PC-3 (cell line): ENCODE data around the gene TRPC3. TPM values are rescaled to one million over a fixed set of nuclear protein-coding genes. Genes with fewer than 3 reads are reported as not detected.

Experiments
- ATAC-seq: fragments of 200-7000 bp; cut with Tn5 transposase; 2 replicates; pipeline ENCODE4 v1.9.1; 2020; ENCODE audit warnings: mild to moderate bottlenecking, moderate library complexity
- BruUV-seq: library from RNA; stranded (reverse); fragments of 400-500 nt; replicated peaks from 2 replicates; lab custom pipeline; 2021; lab: Mats Ljungman, UMichigan
- CTCF ChIA-PET: fragments of 300-600 bp; sonication (Branson Sonifier 250); formaldehyde crosslinking; loops from one replicate; lab custom pipeline; 2022; ENCODE audit warnings: antibody characterized with exemption; lab: Charles Lee
- POLR2A ChIA-PET: fragments of 300-600 bp; sonication (Branson Sonifier 250); formaldehyde crosslinking; loops from one replicate; lab custom pipeline; 2022; ENCODE audit warnings: antibody characterized with exemption; ENCODE audit not compliant: unreplicated experiment; lab: Charles Lee
- DNase-seq: peaks from one replicate; pipeline ENCODE4 v3.0.0-alpha.2; 2015
- H2AFZ ChIP-seq: fragments of 300-600 bp; sonication (generic); 2 replicates; pipeline ENCODE4 v1.6.0; 2016; ENCODE audit warnings: antibody characterized with exemption, low read length
- H3F3A ChIP-seq: fragments of 300-600 bp; sonication (generic); one replicate; pipeline ENCODE4 v1.6.0; 2017; ENCODE audit warnings: antibody characterized with exemption, low read length, control low read depth, mild to moderate bottlenecking; ENCODE audit not compliant: unreplicated experiment
- H3K27ac ChIP-seq: fragments of 300-600 bp; sonication (generic); 2 replicates; pipeline ENCODE4 v1.5.1; 2016; ENCODE audit warnings: mild to moderate bottlenecking, low read length
- H3K27me3 ChIP-seq: fragments of 300-600 bp; sonication (generic); 2 replicates; pipeline ENCODE4 v1.6.1; 2016; ENCODE audit warnings: low read length, mixed read lengths
- H3K36me3 ChIP-seq: fragments of 300-600 bp; sonication (generic); 2 replicates; pipeline ENCODE4 v1.6.1; 2016; ENCODE audit warnings: low read depth, mixed run types, low read length, mixed read lengths
- H3K4me1 ChIP-seq: fragments of 300-600 bp; sonication (generic); 2 replicates; pipeline ENCODE4 v1.5.1; 2016; ENCODE audit warnings: low read length; ENCODE audit not compliant: insufficient read depth
- H3K4me2 ChIP-seq: fragments of 300-600 bp; sonication (generic); 2 replicates; pipeline ENCODE4 v1.6.0; 2016; ENCODE audit warnings: low read length
- H3K4me3 ChIP-seq: fragments of 300-600 bp; sonication (generic); 2 replicates; pipeline ENCODE4 v1.5.1; 2016; ENCODE audit warnings: mild to moderate bottlenecking, low read length, mixed read lengths
- H3K79me2 ChIP-seq: fragments of 300-600 bp; sonication (generic); 2 replicates; pipeline ENCODE4 v1.6.1; 2017; ENCODE audit warnings: low read length, mixed read lengths
- H3K9ac ChIP-seq: fragments of 300-600 bp; sonication (generic); 2 replicates; pipeline ENCODE4 v1.6.0; 2016; ENCODE audit warnings: mild to moderate bottlenecking, low read length
- H3K9me2 ChIP-seq: fragments of 300-600 bp; sonication (generic); replicated peaks from 2 replicates; pipeline ENCODE4 v1.6.1; 2016; ENCODE audit warnings: mixed run types, low read length, mixed read lengths
- H3K9me3 ChIP-seq: fragments of 300-600 bp; sonication (generic); 2 replicates; pipeline ENCODE4 v1.6.1; 2016; ENCODE audit warnings: low read length, mixed read lengths
- H4K20me1 ChIP-seq: fragments of 300-600 bp; sonication (generic); 2 replicates; pipeline ENCODE4 v1.6.1; 2016; ENCODE audit warnings: low read length, mixed read lengths
- EZH2 ChIP-seq: fragments of 300-600 bp; sonication (generic); IDR thresholded peaks from one replicate; pipeline ENCODE4 v1.6.1; 2017; ENCODE audit warnings: antibody characterized with exemption, mild to moderate bottlenecking, low read length; ENCODE audit not compliant: unreplicated experiment
- EZH2phosphoT487 ChIP-seq: fragments of 300-600 bp; sonication (generic); IDR thresholded peaks from 2 replicates; pipeline ENCODE4 v1.6.1; 2018; ENCODE audit warnings: mild to moderate bottlenecking, antibody characterized with exemption, low read length, borderline replicate concordance
- intact Hi-C: fragments of 100-400 bp; cut with micrococcal nuclease; formaldehyde crosslinking; loops from 2 replicates; pipeline ENCODE4 v1.9.0; 2023
- total RNA-seq: library from RNA; depleted of rRNA; stranded (reverse); fragments of >200 nt; gene quantifications from 2 replicates; pipeline ENCODE4 v1.2.3, GENCODE V29; 2014
- TF ChIP-seq, protein P1 (sequence below): fragments of 300-600 bp; sonication (generic); conservative IDR thresholded peaks from 2 replicates; pipeline ENCODE4 v1.5.1; 2017; ENCODE audit warnings: antibody characterized with exemption, low read depth, mild to moderate bottlenecking, low read length

TRPC3 gene
- total RNA-seq, 1 experiment from 2014 or later: not detected

DNA sequence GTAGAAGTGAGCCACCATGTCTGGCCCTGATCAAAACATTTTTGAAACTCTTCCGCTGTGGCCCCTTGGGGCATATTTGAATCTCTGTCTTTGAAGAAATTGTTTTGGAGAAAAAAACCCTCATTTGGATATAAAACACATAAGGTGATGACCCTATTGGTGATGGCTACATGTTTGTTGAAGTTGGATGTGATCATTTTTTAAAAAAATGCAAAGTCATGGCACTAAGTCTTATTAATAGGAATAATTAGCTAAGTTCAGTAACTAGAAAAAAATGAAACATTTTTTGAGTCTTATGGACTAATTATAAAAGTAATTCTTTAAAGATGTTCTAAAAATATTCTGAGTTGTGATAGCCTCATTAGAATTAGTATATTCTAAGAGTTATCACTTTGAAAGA lies 63.7 kb downstream of the TRPC3 start:
- no peak for TF ChIP-seq EZH2
- TF ChIP-seq EZH2phosphoT487: no peak
- CTCF ChIA-PET: no interaction called here
- H3K27me3 ChIP-seq: peaks cover 12% of the 10 kb centered on the region
- H3K4me3 ChIP-seq: no peak overlapping the region
- H3K9ac ChIP-seq: no peak overlapping the region
- no peaks in the 10 kb centered on the region for H3K9me2 ChIP-seq
- no peaks in the 10 kb centered on the region for H3K9me3 ChIP-seq
- no peaks in the 10 kb centered on the region for H3K79me2 ChIP-seq
- ATAC-seq: no peak
- no peak for DNase-seq
- no peaks in the 10 kb centered on the region for H3K36me3 ChIP-seq
- intact Hi-C loops: no loop called here
- no peaks in the 10 kb centered on the region for H3K4me1 ChIP-seq
- H3K4me2 ChIP-seq: no peak overlapping the region
- no peak overlapping the region for H2AFZ ChIP-seq
- POLR2A ChIA-PET: no interaction called here
- no peaks in the 10 kb centered on the region for H4K20me1 ChIP-seq
- H3K27ac ChIP-seq: no peak overlapping the region
- no TSS peak for BruUV-seq
- H3F3A ChIP-seq: no peaks in the 10 kb centered on the region

DNA sequence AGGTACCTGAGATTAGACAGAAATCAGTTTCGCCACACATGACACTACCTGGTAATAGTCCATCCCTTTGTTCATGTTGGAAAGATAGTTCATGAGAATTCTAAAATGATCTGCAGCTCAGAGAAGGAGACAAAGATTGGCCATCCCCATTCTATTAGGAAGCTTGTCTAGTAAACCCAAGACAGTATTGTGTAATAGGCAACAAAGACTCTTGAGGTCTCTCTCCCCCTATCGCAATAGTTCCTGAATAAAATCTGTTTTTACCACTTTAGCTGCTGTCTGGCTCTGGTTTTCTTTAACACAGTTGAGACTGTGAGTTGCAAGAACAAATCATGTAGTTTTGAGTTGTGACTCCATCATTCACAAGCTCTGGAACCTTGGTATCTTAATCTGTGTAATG lies 66.7 kb downstream of the TRPC3 start:
- Histone ChIP-seq H3K36me3 (no peaks in the 10 kb centered on the region), H3K79me2 (no peaks in the 10 kb centered on the region), H3K27me3 (peaks cover 29% of the 10 kb centered on the region), H3K9me3 (no peaks in the 10 kb centered on the region), H4K20me1 (no peaks in the 10 kb centered on the region), H3K4me2 (no peak overlapping the region), H3K9ac (no peak overlapping the region), H3K4me1 (no peaks in the 10 kb centered on the region), H3K4me3 (no peak overlapping the region), H2AFZ (no peak overlapping the region), H3F3A (no peaks in the 10 kb centered on the region), H3K27ac (no peak overlapping the region), H3K9me2 (no peaks in the 10 kb centered on the region)
- ChIA-PET POLR2A (no interaction called here), CTCF (no interaction called here)
- no peak for DNase-seq
- intact Hi-C loops: no loop called here
- TF ChIP-seq, protein P1, sequence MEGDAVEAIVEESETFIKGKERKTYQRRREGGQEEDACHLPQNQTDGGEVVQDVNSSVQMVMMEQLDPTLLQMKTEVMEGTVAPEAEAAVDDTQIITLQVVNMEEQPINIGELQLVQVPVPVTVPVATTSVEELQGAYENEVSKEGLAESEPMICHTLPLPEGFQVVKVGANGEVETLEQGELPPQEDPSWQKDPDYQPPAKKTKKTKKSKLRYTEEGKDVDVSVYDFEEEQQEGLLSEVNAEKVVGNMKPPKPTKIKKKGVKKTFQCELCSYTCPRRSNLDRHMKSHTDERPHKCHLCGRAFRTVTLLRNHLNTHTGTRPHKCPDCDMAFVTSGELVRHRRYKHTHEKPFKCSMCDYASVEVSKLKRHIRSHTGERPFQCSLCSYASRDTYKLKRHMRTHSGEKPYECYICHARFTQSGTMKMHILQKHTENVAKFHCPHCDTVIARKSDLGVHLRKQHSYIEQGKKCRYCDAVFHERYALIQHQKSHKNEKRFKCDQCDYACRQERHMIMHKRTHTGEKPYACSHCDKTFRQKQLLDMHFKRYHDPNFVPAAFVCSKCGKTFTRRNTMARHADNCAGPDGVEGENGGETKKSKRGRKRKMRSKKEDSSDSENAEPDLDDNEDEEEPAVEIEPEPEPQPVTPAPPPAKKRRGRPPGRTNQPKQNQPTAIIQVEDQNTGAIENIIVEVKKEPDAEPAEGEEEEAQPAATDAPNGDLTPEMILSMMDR: no peak
- TF ChIP-seq EZH2phosphoT487: no peak
- TF ChIP-seq EZH2: no peak
- no TSS peak for BruUV-seq
- no peak for ATAC-seq

DNA sequence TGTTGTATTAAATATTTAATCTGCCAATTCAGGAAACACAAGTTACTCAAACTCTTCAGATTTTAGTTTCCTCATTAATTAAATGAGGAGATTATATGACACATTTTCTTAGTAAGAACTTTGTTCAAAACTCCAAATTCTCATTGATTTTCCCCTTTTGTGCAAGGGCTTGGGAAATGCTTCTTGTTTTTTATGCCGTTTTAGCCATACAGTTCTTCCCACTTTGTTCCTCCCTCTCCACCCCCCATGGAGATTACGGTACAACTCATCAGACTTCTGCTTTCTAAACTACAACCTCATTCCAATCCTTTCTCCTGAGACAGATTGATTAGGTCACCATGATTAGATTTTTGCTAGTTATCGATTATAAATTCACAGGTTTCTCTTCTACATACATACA lies 70.7 kb downstream of the TRPC3 start:
- BruUV-seq: no TSS peak
- intact Hi-C loops: no loop called here
- CTCF ChIA-PET: no interaction called here
- Histone ChIP-seq H3K27me3 (peaks cover 38% of the 10 kb centered on the region), H3K4me2 (no peak overlapping the region), H2AFZ (no peak overlapping the region), H3K79me2 (no peaks in the 10 kb centered on the region), H3K4me3 (no peak overlapping the region), H3K36me3 (no peaks in the 10 kb centered on the region), H3K9ac (no peak overlapping the region), H3F3A (no peaks in the 10 kb centered on the region), H3K27ac (no peak overlapping the region), H3K9me3 (no peaks in the 10 kb centered on the region), H3K4me1 (no peaks in the 10 kb centered on the region), H3K9me2 (no peaks in the 10 kb centered on the region), H4K20me1 (no peaks in the 10 kb centered on the region)
- TF ChIP-seq EZH2phosphoT487: no peak
- TF ChIP-seq, protein P1: no peak
- no peak for TF ChIP-seq EZH2
- DNase-seq (no peak), ATAC-seq (no peak)
- POLR2A ChIA-PET: no interaction called here
